NCI-H345 treated with DMSO at 0.1 percent for 48 hours (cell line): ENCODE data around the gene ADRA2B.

Source experiments
- DNase-seq: peaks from one replicate; lab custom pipeline; 2025; ENCODE audit not compliant: unreplicated experiment; lab: John Stamatoyannopoulos, UW

The ADRA2B gene

DNA sequence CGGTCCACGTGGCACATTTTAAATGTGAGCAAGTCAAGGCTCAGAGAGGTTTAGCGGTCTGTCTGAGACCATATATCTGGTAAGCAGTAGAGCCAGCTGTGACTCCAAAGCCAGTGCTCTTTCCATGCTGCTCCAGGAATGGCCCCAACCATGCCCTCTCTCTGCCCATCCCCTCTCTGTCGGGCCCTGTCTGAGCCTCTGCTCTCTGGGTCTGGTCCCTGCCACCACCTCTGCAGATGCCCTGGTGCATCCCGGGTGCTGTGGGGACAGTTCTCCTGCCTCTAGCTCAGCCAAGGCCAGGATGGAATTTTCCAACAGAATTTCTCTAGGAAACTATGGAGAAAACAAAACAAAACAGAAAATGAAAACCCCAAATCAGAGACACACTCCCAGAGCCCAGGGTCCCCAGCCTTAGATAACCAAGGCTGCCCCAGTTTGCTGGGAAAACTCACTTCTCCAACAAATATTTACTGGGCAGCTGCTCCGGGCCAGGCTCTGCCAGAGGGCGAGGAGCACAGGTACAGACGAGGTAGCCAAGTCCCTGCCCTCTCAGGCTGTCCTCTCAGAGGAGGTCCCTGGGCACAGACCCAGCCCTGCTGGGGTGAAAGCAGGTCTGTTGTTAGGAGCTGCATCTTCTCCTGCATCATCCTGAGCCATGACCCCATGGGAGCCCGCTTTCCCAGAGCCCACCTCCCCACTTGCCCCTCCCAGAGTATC, 9.2 kb downstream of the ADRA2B start:
- no peak for DNase-seq

DNA sequence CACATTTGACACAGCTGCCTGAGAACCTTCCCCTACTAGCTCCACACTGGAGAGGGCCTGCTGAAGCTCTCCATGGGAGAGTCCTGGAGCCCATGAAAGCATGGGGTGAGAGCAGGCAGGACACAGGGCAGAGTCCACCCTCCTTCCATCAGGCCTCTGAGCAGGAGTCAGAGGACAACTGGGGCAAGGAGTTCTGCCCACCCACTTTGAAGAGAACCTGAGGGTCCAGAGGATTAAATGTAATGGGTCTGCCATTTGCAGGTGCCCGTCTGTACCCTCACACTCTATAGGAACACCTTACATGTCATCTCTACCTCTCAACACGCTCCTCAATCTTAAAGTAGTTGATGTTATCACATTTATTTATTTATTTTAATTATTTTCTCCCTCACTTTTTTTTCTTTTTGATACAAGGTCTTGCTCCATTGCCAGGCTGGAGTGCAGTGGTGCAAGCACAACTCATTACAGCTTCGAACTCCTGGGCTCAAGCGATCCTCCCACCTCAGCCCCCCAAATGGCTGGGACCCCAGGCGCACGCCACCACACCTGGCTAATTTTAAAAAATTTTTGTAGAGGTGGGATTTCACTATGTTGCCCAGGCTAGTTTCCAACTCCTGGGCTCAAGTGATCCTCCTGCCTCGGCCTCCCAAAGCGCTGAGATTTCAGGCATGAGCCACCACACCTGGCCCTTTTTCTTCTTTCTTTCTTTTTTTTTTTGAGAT, 10.2 kb downstream of the ADRA2B start:
- DNase-seq: no peak

DNA sequence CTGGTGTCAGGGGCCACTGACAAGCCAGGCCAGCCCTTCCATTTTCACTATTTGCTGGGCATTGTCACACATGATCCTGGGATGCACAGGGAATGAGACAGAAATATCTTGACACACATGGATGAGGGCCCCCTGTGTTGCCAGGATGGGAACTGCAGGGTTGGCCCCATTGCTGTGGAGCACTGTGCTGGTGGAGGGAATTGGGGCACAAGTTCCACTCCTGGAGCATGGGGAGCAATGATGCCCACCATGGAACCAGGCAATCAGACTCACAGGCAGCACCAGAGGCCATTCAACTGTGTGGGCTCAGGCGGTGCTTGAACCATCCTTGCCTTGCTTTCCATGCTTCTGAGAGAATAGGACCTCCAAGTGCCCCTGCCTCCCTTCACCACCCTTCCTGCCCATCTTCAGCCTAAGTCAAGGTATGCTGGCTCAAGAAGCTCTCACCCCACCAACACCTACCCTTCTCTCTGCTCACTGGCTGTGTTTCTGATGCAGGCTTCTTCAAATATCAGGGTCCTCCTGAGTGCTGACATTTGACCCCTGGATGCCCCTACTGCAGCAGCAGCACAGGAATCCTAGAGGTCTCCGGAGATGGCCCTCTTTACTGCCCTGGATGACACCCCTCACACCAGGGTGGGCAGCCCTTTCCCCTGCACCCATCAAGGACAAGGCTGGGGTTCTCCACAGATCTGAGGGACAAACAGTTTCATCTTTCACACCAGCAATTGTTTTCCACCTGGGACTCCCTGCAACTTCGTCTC, 11.0 kb downstream of the ADRA2B start:
- no peak for DNase-seq

DNA sequence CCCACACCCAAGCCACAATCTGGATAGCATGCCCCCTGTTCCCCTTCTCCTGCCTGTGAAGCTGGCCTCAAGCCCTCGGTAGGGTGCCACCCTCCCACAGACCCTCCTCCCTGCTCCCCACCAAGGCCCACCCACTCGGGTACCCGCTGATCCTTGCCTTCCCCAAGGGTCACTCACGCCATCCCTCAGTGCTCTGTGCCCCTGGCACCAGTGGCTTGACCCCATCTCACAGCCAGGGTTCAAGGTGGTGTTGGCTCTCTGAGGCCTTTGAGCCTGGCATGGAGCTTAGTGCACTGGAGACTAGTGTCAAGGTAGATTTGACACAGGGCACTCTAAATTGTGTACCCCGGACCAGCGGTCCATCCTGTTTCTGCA, 11.9 kb downstream of the ADRA2B start:
- no peak for DNase-seq

DNA sequence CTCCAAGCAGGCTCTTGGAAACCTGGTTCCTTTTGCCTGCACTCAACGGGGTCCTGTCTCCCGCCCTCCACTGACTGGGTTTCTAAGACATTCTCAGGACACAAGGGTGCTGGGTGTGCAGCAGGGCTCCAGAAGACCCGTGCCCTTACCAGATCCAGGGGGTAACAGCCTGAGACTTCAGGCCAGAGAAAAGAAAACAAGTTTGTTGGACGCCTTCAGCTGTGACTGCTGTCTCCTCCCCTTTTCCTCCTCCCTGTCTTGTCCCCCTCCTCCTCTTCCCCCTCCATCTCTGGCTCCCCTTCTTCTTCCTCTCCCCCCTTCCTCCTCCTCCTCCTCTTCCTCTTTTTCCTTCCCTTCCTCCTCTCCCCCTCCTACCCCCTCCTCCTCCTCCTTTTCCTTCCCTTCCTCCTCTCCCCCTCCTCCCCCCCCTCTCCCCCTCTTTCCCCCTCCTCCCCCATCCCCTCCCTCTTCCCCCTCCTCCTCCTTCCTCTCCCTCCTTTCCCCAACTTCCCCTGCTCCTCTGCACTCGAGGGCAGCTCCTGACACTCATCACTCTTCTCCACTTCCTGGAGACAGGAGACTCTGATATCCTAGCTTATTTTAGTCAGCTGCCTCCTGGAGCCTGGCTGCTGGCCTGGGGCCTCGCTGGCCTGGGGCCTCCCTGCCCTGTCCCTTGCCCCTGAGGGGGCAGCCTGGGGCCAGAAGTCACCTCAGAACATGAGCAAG, 12.4 kb downstream of the ADRA2B start:
- DNase-seq: no peak

DNA sequence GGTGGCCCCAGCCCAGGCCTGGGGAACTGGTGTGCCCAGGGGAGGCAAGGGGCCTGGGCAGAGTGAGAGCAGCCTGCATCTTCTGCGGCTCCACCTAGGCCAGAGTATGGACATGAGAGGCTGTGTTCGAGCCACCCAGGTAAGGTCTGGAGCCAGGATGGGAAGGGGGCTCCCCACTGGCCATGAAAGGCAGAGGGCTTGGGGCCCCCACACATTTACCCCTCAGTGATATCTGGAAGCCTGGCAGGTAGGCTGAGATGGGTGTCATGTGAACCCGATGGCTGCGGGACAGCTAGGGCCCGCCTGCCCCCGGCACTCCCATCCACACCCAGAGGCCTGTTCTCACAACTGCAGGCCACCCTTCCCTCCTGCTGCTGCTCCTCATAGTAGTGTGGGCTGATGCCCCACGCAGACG, 13.2 kb downstream of the ADRA2B start:
- DNase-seq: no peak

DNA sequence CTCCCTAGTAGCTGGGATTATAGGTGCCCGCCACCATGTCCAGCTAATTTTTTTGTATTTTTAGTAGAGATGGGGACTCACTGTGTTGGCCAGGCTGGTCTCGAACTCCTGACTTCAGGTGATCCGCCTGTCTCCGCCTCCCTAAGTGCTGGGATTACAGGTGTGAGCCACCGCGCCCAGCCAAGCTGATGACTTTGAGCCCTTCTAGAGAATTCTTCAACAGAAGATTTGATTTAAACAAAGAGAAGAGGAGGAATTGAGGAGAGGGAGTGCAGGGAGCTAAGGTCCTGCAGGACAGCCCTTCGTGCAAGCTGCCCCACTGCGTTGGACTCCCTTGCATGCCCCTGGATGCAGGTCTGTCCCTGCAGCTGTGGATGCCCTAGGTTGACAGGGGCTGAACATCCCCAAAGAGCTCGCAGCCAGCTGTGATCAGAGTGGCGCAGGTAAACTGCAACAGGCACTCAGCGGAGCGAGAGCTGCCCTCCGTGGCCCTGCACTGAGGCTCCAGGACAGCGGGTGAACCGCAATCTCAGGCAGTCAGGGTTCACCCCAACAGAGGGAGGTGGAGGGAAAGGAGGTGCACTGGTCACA, 13.7 kb downstream of the ADRA2B start:
- DNase-seq: no peak

DNA sequence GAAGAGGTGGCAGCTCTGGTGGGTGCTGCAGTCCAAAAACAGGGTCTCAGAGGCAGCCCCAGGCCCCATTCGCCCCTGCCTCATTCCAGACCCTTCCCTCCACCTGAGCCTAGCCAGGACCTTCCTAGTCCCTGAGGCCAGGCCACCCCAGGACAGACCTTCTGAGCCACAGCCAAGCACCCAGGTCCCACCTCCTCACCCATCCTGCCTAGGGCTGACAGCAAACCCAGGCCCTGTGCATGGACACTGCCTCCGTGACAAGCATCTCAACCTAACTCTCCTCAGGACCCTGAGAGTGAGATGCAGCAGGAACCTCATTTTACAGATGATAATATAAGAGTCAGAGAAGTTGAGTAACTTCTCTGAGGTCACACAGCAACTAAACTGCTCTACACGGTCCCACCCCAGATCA, 15.5 kb downstream of the ADRA2B start:
- no peak for DNase-seq

DNA sequence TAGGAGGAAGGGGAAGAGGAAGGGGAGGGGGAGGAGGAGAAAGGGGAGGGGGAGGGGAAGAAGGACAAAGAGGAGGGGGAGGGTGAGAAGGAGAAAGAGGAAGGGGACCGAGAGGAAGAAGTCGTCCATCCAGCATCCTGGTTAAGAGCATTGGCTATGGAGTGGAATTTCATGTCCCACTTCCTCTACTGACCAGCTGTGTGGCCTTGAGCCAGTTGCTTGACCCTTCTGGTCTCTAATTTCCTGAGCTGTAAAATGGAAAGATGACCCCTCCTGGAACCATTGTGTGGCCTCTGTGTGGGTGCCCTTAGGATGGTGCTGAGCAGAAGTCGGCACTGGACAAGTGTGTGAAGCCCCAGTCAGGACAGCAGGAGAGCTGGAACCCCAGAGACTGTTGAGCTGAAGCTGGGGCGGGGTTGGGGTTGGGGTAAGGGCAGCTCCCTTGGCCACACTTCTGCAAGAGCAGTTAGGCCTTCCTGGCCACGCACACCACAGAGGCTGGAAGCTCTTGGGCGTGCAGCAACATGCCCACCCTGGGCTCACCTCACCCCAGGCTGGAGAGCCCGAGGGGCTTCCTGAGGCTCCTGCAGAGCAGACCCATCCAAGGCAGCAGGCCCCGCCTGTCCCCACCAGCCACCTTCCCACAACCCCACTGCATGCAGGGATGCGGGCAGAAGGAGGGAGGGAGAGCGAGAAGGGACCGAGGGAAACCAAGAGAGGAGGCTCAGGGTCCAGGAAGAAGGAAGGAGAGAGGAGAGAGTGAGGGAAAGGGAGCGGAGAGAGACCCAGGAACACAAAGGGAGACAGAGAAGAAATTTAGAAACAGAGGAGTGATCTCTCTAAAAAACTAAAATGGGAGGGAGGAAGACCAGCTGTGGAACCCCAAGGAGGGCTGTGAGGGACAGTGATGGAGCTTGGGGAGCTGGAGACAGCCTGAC, 16.2 kb downstream of the ADRA2B start:
- DNase-seq: no peak

DNA sequence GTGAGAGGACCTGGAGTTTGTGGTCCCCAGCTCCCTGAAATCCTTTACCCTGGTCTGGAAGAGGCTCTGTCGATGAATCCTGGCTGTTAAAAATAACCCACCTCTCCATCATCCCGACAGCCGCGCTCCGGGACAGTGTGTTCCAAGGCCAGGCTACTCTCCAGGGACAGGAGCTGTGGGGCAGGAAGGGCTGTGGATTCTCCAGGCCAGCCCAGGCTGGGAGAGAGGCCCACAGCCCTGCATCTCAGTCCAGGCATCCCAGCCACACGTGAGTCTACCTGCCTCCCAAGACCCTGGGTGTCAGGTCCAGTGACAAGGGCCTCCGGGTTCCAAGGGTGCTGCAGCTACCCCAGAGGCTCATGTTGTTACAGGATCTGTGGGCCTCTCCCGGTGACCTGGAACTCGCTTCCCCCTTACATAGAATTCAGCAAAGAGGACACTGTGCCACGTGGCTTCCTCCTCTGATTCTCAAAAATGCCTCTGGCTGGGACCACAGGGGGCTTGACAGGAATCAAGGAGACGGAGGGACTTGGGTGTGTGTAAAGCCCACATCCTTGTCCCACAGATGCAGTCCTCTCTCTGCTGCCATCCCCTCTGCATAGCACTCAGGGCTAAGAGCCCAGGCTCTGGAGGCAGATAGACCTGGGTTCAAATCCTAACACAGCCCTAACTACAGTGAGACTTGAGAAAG, 17.3 kb downstream of the ADRA2B start:
- DNase-seq: no peak

DNA sequence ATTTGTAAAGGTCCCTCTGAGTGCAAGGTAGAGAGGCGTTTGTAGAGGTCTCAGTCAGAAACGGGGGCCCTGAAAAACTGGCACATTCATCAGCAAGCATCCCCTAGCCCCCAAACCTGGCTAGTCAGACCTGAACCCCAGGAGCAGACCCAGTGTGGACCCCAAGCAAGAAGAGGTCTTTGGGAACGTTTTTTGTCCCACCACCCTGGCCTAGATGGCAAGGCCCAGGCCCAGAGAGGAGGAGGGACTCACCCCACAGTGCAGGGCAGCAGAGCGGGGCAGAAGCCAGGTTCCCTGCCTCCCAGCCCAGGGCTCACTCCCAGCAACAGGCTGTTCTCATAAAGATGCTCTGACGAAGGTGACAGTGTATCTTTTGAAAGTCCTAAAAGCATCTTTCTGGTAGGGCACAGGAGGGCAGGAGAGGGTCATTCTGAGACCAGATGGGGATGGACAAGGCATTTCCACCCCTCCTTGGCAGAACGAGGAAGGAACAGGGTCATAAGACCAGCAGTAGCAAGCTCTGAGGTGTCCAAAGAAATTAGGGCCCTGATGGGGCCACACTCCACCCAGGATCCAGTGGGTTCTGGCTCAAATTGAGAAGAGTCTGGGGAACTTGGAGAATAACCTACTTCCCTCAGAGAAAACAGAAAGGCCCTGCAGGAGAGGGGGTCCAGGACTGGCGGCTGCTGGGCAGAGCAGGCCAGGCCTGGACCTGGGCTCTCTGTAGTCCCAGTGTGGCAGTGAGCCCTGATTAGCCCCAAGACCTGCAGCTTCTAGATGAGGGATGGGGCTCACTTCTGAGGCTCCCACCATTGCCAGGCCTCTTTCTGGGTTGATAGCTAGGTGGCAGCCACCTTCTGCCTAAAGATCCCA, 18.2 kb downstream of the ADRA2B start:
- DNase-seq: no peak

DNA sequence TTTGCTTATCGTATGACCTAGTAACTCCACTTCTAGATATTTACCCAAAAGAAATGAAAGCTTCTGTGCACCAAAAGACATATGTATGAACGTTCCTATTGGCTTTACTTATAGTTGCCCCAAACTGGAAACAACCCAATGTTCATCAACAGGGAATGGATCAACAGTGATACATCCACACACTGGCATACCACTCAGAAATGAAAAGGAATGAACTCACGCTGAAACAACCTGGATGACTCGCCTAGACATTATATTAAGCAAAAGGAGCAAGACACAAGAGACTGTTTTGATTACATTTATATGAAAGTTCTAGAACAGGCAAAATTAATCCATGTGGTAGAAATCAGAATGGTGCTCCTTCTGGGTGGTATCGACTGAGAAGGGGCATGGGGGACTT, 18.9 kb downstream of the ADRA2B start:
- no peak for DNase-seq

DNA sequence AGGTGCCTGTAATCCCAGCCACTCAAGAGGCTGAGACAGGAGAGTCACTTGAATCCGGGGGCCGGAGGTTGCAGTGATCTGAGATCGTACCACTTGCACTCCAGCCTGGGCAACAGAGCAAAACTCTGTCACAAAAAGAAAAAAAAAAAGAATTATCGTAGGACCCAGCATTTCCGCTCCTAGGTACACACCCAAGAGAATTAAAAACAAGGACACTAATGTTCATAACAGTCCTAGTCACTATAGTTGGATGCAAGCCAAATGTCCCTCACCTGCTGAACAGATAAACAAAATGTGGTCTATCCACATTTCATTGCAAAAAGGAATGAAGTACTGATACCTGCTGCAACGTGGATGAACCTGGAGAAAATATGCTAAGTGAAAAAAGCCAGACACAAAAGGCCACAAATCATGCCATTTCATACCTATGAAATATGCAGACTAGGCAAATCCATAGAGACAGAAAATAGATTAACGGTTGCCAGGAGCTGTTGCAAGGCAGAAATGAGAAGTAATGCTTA, 21.2 kb downstream of the ADRA2B start:
- peak; percentile 32 for DNase-seq

DNA sequence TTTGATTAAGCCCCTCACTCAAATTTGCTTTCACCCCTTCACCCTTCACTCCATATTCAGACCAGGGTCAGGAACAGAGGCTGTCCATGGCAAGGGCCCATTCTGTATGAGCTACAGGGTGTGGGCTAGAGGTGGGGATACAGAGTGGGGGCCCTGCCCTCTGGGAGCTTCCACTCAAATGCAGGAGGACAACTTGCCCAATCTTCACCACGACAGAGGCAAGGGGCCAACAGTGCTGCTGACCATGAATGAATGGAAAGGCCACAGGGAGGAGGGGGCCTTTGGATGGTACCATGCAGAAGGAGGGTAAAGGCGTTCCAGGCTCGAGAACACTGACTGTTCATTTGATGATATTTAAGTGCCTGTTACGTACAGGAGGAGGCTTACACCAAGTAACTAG, 22.8 kb downstream of the ADRA2B start:
- DNase-seq: no peak

DNA sequence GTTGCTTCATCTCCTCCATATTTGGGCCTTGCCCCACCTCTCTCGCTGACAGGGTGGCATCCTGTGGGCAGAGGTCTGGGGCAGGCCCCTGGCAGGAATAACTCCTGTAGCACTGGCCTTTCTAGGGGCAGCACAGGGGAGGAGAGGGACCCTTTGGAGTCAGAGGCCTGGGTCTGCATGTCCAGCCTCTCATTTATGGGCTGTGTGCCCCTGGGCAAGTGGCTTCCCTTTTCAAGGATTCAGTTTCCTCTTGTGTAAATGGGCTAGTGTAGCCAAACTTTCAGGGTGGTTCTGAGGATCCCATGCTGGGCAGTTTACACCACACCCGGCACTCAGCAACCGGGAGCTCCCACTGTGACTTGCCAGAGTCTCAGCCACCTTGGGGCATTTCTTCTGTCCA, 23.4 kb downstream of the ADRA2B start:
- DNase-seq: no peak

DNA sequence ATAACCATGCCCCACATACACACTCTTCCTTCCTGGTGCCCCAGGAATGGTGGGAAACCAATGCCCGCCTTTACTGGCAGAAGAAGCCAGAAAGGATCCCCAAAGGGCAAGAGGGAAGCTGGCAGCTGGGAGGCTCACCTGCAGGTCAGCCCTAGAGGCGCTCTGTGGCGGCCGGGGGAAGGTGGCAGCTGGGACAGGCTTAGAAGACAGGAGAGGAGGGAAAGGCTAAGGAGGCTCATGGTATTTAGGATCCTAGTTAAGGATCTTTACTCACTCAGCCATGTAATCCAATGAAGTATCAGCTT, 23.8 kb downstream of the ADRA2B start:
- no peak for DNase-seq

DNA sequence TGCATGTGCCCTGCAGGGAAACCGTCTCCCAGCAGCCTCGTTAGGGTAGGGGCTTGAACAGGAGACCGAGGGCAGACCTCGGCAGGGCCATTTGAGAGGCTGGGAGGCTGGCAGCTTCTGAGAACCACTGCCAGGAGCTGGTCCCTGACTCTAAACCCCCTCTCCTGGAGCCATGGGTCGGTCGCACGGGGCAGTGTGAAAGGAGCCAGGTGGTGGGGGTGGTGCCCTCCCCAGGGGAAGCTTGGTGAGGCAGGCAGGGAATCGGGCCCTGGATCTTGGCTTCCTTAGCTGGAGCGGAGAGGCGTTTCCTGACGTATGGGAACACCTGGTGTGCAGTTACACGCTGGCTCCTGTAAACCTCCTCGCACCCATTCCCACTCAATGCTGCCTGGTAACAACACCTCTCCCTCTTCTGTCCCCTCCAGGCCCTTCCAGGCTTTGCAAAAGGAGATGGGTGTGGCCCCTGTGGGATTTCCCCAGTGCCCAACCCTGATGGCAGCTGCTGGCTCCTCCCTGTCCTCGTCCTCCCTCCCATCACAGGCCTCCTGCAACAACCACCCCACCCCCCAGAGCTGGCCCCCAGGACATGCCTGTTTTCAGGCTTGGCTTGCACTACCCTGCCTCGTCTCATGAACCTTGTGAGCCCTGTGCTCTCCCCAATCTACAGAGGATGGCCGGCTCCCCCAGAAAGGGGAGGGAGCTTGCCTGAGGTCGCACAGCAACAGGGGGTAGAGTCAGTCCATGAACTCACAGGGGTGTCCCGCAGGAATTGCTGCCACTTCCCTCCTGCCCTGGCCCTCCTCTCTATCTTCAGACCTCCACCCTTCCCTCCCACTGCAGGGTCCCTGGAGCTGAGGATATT, 24.4 kb downstream of the ADRA2B start:
- peak; percentile 48 for DNase-seq
